ENCODE measurements around the gene WASF2.
"Not testable (repeated sequence)": the region's sequence is repeated elsewhere in the genome, so short reads cannot be mapped to it uniquely, and the experiment has no call there.

Gene WASF2, protein sequence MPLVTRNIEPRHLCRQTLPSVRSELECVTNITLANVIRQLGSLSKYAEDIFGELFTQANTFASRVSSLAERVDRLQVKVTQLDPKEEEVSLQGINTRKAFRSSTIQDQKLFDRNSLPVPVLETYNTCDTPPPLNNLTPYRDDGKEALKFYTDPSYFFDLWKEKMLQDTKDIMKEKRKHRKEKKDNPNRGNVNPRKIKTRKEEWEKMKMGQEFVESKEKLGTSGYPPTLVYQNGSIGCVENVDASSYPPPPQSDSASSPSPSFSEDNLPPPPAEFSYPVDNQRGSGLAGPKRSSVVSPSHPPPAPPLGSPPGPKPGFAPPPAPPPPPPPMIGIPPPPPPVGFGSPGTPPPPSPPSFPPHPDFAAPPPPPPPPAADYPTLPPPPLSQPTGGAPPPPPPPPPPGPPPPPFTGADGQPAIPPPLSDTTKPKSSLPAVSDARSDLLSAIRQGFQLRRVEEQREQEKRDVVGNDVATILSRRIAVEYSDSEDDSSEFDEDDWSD

DNA sequence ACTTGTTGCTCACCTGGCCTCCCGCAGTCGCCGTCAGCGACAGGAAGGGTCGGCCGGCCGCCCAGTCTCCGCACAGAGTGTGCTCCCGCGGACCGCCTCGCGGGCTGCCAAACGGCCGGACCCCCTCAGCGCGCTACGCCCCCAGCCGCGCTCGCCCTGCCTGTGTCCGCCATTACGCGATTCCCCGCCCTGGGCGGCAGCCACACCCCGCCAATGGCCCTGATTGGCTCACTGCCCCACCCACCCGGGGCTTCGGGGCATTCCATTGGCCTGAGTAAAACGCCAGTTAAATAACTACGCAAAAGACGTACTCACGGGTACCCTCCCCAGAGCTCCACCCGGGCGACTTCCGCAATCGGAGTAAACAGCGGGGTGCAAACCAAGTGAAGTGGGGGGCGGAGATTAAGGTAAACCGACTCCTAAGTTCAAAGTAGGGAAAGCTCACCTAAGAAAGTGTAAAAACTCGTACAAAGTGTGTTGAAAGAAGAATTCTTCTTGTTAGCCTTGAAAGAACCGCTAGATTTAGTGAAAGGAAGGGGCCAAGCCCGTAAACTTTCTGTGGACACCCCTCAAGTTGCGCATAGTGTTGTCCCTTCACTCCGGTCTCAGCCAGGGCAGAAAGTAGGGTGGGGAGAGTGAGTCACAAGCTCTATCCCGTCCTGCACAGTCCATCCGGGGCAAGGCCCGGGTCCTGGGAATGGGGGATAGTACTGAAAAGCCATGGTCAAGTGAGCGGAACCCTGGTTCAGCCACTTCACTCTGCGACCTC is at the start of gene WASF2:
WASF2 (minus strand) TSS at position 195 of the 769 bp plus-strand sequence. CDS start 61,277 bp downstream, outside the sequence.
- peak; percentile 96 to 97 for DNase-seq (ENCODE audit: low read depth in 2 of 2)

DNA sequence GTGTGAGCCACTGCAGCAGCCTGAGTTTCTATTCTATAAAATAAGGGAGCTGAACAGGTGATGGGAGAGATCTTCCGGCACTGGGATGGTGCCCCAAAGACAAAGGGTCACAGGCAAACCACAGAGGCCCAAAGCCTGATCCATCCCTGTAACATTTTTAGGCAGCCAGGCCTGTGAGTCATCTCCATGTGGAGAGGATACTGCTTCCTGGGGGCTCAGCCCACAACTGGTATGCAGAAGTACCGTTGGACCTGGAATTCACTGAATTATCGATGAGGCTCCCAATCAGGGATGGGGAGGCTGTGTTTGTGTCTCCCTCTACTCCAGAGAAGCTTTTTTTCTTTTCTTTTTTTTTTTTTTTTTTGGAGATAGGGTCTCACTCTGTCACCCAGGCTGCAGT is 48.8 kb upstream of the WASF2 start:
- no peak for DNase-seq (ENCODE audit: low read depth in 2 of 2)

DNA sequence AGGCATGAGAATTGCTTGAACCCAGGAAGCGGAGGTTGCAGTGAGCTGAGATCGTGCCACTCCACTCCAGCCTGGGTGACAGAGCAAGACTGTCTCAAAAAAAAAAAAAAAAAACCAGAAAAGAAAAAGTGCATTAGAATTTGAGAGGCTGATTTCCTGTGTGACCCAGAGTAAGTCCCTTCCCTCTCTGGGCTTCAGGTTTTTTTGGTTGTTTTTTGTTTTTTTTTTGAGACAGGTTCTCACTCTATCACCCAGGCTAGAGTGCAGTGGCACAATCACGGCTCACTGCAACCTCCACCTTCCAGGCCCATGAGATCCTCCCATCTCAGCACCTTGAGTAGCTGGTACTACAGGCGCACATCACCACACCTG is 48.3 kb upstream of the WASF2 start:
- not testable (repeated sequence) for DNase-seq (ENCODE audit: low read depth in 2 of 2)

DNA sequence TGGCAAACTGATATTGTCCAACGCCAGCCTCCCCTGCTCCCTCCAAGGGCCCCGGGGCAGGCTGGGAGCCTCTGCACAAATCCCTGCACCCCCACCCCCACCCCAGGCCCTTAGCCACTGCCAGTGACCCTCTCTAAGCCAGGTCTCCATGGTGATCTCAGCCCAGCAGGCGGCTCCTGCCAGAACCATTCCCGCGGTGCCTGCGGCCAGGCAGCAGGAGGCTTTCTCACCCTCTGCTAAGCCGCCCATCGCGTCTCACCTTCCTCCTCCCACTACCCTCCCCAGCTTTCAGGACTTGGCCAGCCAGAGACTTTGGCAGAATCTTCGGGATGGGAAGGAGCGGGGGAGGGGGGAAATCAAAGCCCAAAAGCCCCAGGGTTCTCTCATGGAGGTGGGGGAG is 46.8 kb upstream of the WASF2 start:
- no peak for DNase-seq (ENCODE audit: low read depth in 2 of 2)

DNA sequence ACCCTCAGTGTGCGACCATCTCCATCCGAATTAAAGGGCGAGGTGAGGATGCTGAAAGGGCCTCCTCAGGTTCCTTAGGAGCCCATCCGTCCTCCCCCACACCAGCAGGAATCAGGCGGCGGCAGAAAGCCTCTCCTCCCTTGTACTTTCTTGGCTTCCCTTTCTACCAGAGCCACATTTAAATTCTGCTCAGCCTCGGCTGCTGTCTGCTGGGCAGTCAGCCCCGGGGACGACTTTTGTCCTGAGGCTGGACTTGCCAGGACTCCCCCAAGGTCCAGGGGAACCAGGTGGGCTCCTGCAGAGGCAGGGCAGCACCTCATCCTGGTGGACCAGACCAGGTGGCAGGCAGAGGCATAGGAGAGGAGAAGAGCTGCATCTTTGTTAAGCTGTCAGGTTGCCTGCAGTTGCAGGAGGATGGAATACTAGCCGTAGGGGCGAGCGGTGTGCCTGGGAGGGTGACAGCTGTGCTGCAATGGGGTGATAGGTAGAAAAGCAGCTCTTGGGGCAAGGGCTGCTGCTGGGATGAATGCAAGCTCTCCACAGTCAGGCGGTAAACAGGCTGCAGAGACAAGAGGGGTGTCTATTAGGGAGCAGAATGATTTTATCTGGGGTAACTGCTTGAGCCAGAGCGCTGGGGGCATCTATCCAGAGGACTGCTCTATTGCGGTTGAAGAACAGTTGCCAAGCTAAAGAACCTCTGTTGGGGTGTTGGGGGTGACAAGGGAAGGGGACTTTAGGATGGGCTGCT is 46.2 kb upstream of the WASF2 start:
- no peak for DNase-seq (ENCODE audit: low read depth in 2 of 2)

DNA sequence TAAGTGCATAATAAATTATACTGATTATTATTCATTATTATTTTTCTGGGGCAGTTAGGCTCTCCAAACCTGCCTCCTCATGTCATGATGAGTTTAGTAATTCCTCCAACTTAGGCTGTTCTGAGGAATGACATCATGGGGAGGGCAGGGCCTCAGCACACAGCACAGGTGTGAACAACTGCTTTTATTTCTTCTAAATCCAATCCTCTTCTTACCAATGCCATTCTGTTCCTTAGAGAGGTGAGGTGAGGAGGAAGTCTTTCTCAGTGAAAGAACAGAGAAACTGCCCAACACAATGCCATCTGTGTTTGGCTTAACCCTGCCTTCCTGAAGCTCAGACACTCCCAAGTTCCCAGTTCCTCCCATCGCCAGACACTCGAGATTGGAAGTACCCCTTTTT is 45.4 kb upstream of the WASF2 start:
- no peak for DNase-seq (ENCODE audit: low read depth in 2 of 2)

DNA sequence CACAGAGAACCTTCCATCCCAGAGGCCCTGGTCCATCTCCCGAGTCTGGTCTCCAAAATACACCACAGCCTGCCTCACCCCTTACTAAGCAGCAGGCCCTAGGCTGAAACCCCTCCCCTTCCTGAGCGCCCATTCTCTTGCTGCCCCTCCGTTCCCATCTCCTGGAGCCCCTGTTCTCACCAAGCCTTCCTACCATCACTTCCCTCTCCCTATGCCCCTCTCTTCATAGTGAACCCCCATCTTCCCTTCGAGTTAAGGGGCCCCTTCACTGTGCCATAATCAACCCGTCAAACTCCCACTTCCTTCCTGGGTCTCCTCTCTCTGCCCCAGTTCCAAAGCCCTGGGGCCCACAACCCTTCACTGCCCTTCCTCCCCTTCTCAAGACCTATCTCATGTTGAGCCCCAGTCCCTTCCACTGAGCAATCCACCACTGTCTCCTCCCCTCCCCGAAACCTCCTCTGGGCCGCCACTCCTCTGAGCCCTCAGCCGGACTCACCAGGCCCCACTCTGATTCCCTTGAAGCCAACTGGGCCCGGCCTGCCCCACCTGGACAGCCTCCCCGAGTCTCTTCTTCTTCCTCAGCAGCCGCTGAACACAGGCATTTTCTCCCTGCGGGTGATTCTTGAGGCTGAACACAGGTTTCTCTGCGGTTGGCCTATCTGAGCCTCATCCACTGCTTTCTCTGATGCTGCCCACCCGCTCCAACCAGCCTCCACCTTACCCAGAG is 42.2 kb upstream of the WASF2 start:
- no peak for DNase-seq (ENCODE audit: low read depth in 2 of 2)

DNA sequence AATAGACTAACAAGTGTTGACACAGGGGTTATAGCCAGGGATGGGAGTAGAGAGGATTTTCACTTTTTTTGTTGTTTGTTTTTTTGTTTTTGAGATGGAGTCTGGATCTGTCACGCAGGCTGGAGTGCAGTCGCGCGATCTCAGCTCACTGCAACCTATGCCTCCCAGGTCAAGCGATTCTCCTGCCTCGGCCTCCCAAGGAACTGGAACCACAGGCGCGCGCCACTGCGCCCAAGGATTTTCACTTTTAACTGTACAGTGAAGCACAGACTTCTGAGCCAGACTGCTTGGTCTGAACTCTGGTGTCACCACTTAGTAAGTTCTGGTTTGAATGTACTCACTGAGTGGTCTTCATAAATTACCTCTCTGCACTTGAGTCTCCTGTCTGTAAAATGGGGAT is 40.2 kb upstream of the WASF2 start:
- no peak for DNase-seq (ENCODE audit: low read depth in 2 of 2)

DNA sequence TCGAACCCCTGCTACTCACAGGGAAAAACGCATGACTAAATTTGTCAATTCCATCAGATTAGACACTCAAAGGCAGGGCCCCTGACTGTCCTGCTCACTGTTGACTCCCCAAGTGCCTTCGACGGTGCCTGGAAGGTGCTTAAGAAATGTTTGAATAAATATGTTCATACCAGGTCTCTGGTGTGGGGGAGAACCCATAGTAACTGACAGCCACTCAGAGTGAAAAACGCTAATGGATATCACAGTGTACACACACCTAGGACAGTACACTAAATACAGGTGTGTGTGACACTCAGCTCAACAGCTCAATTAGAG is 39.7 kb upstream of the WASF2 start:
- DNase-seq (ENCODE audit: low read depth in 2 of 2): no peak

DNA sequence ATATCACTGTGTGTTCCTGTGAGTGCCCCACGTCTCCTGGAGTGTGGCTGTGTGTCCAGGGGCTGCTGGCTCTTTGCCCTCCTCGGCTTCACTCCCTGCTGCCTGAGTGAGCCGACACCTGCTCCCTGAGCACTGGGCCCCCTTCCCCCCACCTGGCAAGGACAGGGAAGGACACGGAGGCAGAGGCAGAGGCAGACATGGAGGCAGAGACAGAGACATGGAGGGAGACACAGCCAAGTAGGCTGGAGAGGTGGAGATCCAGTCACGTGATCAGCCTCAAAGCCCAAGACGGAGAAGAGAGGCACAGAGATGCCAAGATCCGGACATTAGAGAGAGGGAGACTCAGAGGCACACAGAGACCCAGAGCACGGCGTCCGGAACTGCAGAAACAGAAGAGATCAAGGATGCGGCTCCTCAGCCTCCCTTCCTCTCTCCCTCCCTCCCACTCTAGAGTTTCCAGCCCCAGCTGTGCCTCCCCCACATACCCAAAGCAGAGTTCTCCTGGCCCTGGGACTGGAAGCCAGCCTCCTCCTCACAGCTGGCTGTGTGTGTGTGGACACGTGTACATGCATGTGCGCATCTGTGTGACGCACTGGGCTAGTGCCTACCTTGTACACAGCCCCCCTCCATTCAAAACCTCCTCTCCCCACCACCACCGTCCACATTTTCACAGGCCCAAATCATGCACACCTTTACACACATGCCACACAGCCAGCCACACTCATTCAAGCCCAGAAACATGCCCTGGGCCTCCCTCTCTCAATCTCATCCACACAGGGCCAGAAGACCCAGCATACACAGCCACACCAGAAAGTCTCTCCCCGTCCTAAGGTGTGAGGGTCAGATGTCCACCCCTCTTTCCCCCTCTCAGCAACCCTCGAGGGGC is 39.1 kb upstream of the WASF2 start:
- no peak for DNase-seq (ENCODE audit: low read depth in 2 of 2)

DNA sequence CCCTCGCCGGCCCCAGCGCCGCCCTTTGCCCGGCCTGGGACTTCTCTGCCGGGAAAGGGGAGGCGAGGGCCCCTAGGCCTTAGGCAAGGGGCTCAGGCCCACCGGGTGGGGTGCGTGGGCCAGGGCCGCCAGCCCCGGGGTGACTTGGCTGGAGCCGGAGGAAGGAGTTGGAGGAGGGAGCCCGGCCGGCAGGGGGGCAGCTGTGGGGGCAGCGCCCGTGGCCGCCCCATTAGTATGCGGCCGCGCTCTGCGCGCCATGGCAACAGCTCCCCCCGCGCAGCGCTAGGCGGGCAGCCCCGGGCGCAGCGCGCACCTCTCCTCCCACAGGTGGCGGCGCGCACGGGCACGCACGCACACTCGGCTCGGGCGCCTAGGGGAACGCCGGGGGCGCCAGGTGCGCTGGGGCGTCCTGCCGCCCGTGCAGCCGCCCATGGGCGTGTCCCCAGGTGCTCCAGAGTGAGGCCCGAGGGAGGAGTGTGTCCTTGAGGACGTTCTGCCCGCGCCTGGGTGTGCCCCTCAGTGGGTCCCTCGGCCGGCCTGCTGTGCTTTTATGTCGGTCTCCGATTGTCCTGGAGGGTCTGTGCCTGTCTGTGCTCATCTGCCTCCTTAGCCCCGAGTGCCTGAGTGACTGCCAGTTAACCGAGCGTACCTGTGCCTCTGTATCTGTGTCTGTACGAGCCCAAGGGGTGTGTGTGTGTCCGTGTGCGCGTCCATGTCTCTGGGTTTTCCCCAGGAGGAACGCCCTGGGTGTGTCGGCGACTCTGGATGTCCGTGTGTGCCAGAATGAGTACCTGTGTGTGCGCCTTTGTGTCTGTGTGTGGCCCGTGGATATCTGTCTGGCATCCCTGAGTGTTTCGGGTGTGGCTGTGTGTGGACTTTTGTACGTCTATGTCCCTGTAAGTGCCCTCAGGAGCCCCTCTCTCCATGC is 38.2 kb upstream of the WASF2 start:
- DNase-seq (ENCODE audit: low read depth in 2 of 2): no peak

DNA sequence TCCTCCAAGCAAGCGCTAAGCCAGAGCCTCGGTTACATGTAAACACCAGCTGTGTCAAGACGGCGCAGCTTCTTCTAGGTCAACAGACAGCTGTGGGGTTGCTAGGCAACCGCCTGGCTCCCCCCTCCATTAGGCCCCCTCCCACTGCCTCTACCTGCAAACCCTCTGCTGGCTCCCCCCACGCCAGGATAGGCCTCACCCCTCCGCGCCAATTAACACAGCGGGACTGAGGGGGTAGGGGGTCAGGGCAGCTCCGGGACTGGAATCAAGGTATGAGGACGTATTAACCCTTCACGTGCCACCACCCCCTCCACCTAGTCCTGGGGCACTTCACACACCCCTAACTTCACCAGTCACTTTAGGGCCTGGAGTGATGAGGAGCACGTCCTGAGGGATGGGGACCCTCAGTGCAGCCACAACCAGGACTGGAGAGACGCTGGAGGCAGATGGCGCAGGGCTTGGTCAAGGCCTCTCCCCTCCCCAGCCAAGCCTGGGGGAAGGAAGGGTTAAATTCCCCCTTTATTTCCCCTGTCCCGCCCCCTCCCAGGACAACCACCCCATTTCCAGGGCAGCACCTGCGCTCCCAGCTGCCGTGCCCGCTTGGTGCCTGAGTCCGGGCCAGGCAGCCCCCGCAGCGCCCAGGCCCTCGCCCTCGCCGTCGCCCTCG is 37.4 kb upstream of the WASF2 start:
- DNase-seq (ENCODE audit: low read depth in 2 of 2): no peak

DNA sequence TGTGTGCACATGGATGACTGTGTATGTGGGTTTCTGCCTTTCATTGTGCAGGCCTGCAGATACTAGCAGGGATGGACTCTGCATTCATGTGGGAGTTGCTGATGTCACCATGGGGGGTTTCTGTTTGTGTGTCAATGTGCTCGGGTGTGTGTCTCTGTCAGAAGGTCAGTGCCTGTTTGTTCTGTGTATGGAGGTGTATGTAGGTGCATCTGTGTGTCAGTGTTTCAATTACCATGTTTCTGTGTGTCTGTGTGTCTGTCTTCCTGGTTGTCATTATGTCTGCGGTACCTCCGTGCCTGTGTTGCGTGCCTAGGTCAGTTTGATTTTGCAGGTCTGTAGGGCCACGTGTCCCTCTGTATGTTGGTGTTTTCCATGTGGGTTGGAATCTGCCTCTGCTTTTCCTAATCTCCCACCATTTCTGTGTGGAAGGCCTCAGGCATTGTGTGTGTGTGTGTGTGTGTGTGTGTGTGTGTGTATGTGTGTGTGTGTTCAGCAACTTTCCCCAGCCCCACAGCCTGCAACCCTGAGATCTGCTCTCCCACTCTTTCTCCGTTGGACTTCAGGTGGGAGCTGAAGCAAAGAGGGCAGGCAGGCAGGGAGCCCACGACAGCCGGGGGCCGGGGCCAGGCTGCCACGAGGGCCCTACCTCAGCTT is 36.7 kb upstream of the WASF2 start:
- DNase-seq (ENCODE audit: low read depth in 2 of 2): no peak

DNA sequence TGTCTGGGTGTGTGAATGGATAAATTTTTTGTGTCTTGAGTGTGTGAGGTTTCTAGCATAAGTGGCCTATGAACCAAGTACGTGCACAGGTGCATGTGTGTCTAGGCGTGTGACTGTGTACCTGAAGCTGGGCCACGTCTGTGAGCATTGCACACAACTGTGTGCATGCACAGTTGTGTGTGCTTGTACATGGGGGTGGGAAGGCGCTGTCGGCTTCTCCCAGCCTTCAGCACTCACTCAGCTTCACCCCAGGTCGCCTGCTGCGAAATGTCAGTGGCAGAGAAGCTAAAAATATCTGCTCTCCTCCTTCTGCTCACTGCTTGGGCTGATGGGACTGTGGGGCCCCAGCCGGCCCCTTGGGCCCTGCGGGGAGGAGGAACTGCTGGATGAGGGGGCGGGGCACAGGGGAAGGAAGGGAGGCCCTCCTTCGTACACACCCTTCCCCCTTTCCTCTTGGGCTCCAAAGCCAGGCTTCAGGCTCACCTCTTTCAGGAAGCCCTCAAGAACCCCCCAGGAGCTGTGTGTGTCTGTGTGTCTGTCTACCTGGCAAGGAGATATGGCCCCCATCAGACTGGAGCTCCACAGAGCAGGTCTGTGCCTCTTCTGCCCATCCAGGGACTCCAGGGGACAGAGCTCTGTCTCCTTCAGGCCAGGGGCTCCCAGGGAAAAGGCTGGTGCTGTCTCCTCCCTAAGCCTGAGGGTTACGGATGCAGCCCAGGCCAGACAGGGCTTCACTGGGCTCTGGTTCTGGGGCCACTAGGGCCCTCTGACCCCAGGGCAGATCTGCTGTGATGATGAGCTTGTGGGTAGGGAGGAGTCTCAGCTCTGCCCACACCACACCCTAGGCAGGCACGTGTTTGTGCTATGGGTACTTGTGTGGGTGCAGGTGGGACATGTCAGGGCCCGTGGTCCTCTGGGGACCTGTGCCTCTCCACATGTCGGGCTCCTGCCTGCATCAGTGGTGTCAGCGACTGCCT is 35.6 kb upstream of the WASF2 start:
- DNase-seq (ENCODE audit: low read depth in 2 of 2): peak in 1 of 2 donors; percentile 55

DNA sequence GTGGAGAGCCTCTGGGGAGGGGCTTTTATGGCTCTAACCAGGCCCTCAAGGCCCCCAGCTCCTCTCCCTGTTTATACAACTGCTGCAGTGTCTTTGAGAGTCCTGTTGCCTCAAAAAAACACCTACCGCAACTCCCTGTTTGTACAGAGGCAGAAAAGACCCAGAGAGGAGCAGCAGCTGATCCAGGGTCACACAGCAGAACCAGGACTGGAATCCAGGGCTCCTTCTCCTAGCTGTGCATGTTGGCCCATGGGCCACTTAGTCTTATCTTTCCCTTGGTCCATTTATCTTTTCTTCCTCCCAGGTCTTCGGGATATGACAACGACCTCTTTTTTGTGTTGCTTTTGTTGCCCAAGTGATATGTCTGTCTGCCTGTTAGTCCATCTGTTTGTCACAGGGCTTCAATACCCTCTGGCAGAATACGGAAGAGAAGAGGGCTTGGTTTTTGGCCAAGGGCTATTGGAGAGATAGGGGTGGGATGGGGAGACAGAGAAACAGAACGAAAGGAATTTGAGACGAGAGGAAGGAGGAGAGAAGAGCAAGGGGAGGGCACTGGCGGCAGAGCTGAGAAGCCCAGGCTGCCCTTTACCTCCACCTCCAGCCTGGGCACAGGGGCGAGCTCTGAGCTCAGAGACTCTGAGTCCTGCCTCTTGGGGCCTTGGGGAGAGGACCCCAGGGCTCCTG is 33.5 kb upstream of the WASF2 start:
- DNase-seq (ENCODE audit: low read depth in 2 of 2): no peak

DNA sequence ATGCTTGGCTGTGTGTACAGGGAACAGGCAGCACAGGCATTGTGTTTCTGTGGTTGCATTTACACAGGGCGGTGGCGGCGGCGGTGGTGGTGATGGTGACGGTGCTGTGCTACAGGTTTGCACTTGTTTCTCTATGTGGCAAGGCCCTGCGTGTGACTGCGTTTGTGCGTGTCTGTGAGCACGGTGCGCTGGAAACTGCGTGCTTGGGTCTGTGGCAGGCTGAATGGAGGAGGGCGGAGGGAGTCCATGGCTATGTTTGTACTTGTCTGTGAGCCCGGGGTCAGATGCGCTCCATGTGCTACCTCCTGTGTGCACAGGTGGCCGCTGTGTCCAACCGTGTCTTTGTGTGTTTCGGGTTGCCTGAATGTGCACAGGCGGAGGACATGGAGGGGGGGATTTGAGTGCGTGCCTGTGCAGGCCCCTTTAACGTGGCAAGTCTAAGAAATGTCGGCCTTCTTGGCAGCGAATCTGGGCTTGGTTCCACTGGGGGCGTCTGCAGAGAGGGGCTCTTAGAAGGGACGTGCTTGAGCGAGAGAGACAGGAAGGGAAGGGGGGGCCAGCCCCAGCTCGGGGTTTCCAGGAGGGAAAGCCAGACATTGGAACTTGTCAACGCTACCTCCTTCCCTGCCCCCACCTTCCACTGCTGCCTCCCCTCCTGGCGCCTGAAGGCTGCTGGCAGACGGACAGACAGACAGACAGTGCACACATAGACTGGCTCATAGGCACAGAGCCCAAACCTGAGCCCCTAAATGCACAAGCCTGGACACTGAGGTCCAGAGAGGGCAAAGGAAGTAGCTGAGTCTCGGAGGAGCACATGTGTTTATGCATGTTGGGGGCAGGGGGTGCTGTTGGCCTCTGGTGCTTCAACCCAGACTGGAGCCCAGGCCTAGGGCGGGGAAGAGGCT is 32.7 kb upstream of the WASF2 start:
- peak in 1 of 2 donors; percentile 49 for DNase-seq (ENCODE audit: low read depth in 2 of 2)
